GM21515 (cell line): Measurements from ENCODE around the gene PDZD7.
"Not testable (repeated sequence)": the region's sequence is repeated elsewhere in the genome, so short reads cannot be mapped to it uniquely, and the experiment has no call there.

ENCODE experiments used
- ATAC-seq: cut with Tn5 transposase; IDR thresholded peaks from one replicate; pipeline ENCODE4 v1.9.1; 2021; ENCODE audit not compliant: unreplicated experiment

Gene PDZD7

DNA sequence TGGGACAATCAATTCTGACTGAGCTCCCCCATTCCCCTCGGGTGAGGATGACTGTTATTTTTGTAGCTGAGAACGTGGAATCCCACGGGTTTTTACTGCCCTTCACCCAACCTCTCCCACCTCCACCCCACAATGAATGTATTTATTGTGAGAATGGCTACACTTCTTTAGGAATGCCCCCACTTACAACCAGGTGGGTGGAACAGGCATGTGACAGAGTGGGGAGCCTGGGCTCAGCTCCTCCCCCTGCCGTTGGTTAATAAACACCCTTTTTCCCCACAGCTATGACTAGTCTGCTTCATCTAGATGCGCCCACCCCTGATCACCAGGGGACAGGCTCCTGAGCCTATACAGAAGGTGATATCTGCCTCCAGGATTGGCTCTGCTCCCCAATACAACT lies 45.6 kb downstream of the PDZD7 start:
- no peak for ATAC-seq

DNA sequence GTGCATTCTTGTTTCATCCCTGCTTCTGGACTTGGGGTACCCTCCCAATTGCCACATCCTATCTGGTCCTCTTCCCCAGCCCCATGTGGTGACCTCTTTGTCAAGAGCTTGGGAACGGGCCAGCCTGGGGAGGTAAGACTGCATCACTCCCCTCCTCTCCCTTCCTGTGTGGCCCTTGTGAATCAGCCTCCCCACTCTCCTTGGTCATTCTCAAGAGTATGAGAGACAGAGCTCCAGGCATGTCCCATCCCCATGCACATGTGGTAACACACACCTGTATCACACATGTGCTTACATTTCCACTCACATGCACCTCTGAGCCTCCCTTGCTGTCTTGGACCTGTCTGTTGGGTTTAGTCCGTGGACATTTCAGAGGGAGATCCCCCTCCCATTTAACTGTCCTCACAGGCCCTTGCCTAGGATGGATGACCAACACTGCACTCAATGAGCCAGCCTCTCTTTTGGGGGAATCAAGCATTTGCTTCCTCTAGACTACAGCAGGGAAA lies 46.2 kb downstream of the PDZD7 start:
- ATAC-seq, result no peak

DNA sequence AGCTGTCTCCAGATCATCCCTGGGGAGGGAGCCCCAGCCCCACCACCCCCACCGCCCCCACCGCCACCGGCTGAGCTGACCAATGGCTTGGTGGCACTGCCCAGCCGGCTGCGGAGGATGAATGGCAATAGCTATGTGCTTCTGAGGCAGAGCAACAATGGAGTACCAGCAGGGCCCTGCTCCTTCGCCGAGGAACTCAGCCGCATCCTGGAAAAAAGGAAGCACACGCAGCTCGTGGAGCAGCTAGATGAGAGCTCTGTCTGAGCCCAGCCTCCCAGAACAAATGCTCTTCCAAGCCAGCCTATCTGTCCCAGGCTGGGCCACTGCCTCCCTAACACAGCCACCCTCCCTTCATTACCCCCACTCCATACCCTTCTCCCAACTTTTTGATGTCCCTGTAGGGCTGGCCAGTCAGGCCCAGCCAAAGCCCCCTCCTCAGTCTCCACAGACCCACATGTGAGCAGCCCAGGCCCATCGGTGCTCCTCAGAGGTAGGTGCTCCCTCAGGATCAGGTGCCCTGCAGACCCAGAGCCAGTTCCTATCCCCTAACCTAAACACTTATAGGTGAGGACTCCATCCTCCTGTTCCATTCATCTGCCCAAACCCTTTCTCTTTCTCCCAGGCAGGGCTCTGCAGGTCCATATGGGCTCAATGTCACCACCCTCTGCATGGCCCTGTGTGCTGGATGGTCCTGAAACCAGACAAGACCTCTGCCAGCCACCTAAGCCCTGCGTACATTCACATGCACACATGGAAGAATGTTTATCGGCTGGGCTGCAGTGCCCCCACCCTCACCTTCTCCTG lies 46.9 kb downstream of the PDZD7 start:
- no peak for ATAC-seq

DNA sequence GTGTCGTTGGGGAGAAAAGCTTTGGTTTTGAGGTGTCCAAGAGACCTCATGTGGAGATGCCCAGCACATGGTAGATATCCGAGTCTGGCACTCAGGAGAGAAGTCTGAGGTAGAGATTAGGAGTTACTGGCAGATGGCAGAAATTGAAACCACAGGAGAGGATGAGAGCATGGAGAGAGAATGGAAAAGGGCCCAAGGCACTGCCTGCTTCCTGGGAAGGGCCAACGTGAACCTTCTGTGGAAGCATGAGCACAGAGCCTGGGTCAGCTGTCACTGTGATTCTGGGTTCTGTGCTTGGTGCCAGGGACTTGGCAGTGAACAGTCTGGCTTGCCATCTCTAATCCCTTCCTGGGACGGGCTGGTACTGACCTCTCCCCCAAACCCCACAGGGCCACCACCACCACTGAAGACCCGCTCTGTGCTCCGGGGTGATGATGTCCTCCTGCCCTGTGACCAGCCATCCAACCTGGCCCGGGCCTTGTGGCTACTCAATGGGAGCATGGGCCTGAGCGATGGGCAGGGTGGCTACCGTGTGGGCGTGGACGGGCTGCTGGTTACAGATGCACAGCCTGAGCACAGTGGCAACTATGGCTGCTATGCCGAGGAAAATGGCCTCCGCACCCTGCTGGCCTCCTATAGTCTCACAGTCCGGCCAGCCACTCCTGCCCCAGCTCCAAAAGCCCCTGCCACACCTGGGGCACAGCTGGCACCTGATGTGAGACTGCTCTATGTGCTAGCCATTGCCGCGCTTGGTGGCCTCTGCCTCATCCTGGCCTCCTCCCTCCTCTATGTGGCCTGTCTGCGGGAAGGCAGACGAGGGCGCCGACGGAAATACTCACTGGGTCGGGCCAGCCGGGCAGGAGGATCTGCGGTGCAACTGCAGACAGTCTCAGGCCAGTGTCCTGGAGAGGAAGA lies 47.8 kb downstream of the PDZD7 start:
- no peak for ATAC-seq

DNA sequence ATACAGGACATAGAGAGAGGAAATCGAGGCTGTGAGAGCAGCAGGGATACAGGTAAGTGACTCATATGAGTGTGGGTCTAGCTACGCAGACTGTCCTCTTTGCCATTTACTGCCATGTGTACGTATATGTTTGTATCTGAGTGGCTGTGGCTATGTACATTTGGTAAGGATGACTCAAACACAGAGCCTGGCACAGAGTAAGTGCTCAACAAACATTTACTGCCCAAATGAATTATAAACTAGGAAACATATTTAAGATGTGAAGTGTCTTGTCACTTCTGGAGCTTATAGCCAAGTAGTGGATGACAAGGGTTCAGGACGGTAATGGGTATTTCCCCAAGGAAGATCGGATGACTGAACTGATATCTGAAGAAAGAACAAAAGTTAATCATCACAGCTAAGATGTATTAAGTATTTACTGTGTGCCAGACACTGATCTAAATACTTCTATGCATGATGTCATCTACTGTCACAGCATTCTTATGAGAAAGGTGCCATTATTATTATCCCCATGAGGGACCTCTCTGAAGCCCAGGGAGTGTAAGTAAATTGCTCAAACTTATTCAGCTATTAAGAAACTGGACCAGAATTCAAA lies 49.7 kb downstream of the PDZD7 start:
- no peak for ATAC-seq

DNA sequence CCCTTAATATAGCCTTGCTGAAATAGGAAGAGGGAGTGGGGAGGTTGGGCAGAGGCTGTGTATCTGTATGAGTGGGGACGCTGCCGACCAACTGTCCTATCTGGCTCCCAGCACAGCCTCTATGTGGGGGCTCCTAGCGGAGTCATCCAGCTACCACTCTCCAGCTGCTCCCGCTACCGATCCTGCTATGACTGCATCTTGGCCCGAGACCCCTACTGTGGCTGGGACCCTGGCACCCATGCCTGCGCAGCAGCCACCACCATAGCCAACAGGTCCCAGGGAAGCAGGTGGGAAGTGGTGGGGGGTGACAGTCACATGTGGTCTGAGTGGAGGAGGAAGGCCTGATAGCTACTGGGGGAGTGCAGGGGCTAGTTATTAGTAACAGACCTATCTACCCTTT lies 50.2 kb downstream of the PDZD7 start:
- no peak for ATAC-seq

DNA sequence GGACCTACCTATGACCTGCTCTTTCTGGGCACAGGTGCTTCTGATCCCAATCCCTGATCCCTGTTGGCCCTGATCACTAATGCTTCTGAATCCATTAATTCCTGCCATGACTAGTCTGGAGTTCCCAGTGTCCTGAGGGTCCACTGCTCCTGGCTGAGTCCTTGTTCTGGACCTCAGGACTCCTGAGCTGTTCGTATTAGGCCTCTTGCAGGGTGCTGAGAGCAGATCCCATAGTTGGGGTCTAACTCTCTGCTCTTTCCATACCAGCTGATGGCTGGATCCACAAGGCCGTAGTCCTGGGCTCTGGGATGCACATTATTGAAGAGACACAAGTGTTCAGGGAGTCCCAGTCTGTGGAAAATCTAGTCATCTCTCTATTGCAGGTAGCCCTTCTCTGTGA lies 50.6 kb downstream of the PDZD7 start:
- ATAC-seq, result no peak

DNA sequence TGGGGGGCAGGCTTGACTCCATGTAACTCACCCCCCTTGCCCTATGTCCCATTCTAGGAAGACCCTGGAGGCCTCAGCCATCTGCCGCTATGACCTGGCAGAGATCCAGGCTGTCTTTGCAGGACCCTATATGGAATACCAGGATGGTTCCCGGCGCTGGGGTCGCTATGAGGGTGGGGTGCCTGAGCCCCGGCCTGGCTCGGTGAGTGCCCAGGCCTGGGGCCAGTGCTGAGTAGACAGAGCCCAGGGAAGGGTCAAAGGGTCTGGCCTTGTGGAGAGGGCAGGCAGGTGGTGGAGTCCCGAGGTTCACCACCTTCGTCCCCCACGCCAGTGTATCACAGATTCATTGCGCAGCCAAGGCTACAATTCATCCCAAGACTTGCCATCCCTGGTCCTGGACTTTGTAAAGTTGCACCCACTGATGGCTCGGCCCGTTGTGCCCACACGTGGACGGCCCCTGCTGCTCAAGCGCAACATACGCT lies 51.1 kb downstream of the PDZD7 start:
- no peak for ATAC-seq

DNA sequence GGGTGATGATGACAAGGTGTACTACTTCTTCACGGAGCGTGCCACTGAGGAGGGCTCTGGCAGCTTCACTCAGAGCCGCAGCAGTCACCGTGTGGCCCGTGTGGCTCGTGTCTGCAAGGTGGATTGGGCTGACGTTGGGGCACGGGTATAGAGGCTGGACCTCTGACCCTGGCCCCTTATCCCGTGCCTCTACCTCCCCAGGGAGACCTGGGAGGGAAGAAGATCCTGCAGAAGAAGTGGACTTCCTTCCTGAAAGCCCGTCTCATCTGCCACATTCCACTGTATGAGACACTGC lies 52.1 kb downstream of the PDZD7 start:
- no peak for ATAC-seq

DNA sequence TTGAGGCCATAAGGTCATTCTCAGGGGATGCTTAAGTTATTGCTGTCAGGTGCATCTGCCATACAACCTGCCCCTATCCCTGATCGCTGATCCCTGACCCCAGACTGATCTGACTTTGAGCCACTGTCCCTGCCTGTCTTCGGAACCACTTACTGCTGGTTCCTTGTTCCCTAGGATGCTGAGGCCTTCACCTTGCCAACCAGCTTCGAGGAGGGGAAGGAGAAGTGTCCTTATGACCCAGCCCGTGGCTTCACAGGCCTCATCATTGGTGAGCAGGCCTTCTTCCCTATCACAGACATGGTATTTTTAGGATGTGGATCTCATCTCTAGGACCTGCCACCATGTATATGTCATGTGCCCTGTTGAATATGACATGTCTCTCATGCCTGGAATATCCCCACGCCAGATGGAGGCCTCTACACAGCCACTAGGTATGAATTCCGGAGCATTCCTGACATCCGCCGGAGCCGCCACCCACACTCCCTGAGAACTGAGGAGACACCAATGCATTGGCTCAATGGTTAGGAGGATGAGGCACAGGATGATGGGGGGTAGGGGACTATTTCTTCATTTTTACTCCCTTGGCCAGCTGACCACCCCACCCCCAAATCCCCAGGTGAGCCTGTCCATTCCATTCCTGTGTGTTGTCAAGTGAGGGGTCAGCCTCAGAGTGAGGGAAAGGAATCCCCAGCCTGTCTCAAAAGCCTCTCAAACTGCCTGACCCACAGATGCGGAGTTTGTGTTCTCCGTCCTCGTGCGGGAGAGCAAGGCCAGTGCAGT lies 52.6 kb downstream of the PDZD7 start:
- no peak for ATAC-seq

DNA sequence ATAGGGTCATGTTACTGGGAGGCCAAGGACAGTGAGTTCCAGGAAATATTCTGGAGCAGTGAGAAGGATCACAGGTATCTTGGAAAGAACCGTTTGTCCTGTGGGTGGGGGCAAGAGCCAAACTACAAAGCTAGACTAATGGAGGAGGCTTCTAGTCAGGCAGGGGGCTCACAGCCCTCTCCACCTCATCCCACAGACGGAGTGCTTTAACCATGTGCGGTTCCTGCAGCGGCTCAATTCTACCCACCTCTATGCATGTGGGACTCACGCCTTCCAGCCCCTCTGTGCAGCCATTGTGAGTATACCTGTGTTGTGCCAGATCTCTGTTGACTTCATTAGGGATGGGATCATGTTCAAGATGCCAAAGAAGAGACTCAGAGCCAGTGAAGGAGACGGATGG lies 53.5 kb downstream of the PDZD7 start:
- ATAC-seq, result no peak

DNA sequence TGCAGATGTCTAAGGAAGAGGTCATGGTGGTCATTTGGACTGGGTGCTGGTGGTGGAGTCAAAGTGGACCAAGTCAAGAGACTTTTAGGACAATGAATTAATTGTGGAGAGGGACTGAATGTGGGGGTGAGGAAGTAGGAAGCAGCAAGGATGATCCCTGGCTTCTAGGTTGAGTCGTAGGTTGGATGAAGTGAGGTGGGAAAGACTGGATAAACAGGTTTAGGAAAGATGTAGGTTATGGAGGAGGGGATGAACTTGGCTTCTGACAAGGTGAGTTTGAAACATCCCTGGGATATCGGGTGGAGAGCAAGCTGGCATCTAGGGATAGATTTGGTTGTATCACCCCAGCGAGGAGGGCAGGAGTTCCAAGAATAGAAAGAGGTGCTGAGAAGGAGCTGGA lies 54.0 kb downstream of the PDZD7 start:
- ATAC-seq, result no peak

DNA sequence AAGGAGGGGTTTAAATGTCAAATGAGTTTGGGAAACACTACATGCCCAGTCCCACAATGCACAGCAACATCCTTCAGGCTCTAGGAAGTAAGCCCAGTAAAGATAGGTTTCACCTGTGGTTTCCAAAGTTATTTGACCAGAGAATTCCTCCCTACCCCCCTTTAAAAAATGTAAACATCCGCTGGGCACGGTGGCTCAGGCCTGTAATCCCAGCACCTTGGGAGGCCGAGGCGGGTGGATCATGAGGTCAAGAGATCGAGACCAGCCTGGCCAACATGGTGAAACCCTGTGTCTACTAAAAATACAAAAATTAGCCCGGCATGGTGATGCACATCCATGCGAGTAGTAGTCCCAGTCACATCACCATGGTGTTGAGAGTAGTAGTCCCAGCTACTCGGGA lies 55.5 kb downstream of the PDZD7 start:
- not testable (repeated sequence) for ATAC-seq

DNA sequence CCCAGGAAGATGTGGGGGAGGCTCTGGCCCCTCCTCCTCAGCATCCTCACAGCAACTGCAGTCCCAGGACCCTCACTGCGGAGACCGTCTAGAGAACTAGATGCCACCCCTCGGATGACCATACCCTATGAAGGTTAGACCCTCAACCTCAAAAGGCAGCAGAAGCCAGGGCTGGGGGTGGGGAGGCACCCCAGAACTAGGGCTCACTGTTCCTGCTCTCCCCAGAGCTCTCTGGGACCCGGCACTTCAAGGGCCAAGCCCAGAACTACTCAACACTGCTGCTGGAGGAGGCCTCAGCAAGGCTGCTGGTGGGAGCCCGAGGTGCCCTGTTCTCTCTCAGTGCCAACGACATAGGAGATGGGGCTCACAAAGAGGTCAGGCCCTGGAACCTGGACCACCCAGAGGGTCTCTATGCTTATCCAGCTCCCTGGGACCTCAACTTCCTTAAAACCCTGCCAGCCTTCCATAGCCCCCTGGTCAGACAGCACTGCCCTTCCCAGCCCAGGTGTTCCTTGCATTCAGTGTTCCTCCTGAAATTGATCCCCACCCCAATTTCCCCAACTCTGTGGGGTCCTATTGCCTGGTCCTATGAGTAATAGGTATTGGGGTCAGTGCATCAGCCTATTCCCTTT lies 57.9 kb downstream of the PDZD7 start:
- no peak for ATAC-seq

DNA sequence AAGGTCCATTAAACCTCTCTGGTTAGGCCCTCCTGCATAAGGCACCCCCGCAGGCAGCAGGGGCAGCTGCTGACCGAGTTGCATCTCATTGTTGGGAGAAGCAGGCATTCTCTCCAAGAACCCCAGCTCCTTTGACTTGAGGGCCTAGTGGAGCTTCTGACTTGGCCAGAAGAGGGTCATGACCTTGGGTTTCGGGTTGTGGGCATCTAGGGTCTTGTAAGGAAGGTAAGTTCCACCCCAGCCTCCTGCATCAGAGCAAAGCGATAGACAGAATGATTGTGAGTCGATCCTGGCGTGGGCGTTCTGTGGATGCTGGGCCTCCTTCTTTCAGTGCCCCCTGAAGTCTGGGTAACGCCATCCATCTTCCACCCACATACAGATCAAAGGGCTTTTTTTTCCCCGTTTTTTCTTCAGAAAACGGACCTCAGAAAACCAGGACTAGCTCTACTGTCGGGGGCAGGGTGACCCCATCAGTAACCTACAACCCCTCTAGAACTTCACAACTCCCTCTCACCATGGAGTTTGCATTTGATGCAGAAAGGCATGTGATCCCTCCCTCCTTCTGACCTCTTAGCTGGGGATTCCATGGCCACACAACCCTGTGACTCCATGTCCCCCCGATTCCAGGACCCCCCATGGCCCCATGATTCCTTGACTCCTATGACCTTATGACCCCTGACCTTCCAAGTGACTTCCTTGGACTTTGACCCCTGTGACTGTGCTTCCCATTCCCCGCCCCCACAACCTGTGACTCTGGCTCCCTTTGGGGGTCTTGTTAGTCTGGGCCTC lies 58.6 kb downstream of the PDZD7 start:
- no peak for ATAC-seq

DNA sequence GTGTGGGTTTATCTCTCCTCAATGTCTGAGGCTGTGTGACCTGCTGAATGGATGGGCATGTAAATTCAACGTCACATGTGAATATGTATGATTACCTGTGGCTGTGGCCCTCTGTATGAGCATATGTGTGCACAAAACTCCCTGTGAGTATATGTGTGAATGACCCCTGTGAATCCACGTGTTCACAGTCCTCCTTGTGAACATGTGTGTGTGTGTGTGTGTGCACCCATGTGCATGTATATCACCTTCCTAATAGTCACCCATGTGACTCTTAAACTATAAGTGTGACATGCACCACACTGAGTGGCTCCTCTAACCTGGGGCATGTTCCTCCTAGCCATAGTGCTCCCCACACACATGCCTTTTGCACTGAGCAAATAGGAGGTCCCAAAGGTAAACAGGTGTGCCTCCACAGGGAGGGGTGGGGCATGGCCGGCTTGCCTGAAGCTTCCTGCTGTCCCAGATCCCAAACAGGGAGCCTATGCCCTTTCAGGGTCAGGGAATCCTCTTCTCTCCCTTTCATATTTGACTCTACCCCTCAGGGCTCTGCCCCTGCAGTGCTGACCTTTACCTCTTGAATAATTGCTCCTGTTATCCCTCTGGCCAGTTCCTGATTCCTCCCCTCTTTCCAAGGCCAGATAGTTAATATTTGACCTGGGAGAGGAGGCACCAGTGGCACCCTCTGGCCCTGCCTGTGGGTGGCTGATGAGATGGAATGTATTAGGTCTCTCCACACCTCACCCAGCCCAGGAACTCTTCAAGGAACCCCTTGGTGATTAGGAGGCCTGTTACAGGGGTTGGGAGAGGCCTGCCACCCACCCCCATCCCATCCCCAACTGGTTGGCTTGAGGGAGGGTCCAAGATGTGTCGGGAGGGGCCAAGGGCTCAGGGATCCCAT lies 59.8 kb downstream of the PDZD7 start:
- no peak for ATAC-seq

DNA sequence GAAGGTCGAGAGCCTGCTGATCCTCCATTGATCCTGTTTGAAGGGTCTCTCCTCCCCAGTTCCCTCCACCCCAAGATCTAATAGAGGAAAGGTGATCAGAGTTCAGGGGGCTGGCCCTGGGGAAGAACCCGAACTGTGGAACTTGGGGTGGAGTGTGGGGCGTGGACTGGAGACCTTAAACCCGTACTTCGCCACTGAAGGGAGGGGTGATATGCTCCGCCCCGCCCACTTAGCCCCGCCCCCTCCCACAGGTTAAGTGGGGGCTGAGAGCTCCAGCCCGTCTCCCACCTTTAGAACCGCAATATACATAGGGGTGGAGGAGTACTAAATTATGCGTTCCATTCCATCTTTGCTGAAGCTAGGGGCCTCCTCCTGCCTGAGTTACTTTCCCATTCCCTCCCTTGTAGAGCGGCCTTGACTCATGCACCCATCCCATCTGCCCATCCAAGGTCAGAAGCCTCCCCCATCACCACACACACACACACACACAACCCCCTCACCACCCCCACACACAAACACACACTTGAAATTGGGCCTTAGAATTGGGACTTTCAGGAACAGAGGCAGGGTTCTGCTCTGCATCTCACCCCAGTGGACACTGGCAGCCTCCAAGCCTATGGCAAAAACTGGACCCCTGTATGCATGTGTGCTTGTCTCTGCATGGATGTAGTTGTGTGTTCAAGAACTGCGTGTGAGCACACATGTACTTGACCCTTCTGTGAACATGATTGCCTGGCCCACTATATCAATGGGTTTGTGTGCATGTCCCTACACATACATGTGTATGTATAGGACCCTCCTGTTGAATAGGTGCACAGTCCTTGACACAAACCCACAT lies 60.6 kb downstream of the PDZD7 start:
- no peak for ATAC-seq
